ENCODE results near the gene ANP32D. TPM values are rescaled to one million over a fixed set of nuclear protein-coding genes. Genes with fewer than 3 reads are reported as not detected.
"Not testable (repeated sequence)": the region's sequence is repeated elsewhere in the genome, so short reads cannot be mapped to it uniquely, and the experiment has no call there.

ANP32D gene
- total and polyA plus RNA-seq, 9 of the 15 experiments (the other 6 are each of a cell fraction or from before 2014, with no cell fraction given): not detected

- in situ Hi-C loops (cut with MboI) (no loop called here), intact Hi-C loops (cut with micrococcal nuclease) (no loop called here)
- Histone ChIP-seq H3K36me3 (ENCODE audit: control insufficient read depth, insufficient read depth, low read length) (no peaks in the 10 kb centered on the region), H3K4me2 (ENCODE audit: insufficient read depth, low read length) (no peak overlapping the region), H3K9me1 (ENCODE audit: control insufficient read depth, insufficient read depth, low read length) (no peaks in the 10 kb centered on the region), H3K27me3 (ENCODE audit: control insufficient read depth in 2 of 2, insufficient read depth in 2 of 2, low read length in 2 of 2) (peaks cover 0 to 2% of the 10 kb centered on the region in 2 experiments; a peak in 1 of 5 replicates), H3K9ac (ENCODE audit: insufficient read depth in 1 of 2, low read depth in 2 of 2, low read length in 2 of 2) (no peak overlapping the region), H3K79me2 (ENCODE audit: control insufficient read depth, insufficient read depth, low read length) (no peaks in the 10 kb centered on the region), H2AFZ (ENCODE audit: low read depth, low read length) (no peak overlapping the region), H3K27ac (ENCODE audit: extremely low read depth, low read depth, low read length) (no peak overlapping the region), H3K4me1 (replicated peaks in 1 of 2; ENCODE audit: control insufficient read depth in 2 of 2, insufficient read depth in 2 of 2, low read length in 2 of 2) (no peaks in the 10 kb centered on the region), H4K20me1 (replicated peaks; ENCODE audit: control insufficient read depth, insufficient read depth, low read length) (no peaks in the 10 kb centered on the region), H3K9me3 (replicated peaks; ENCODE audit: control insufficient read depth, insufficient read depth, low read depth, low read length) (no peaks in the 10 kb centered on the region), H3K4me3 (no peak overlapping the region)
- no peak for TF ChIP-seq PKNOX1 (IDR thresholded peaks at IDR 0.05)
- TF ChIP-seq C11orf30 (IDR thresholded peaks at IDR 0.05; ENCODE audit: low read depth): peak; percentile 24; the same call in 1 of the 2 replicates
- TF ChIP-seq HSF4 (CRISPR knock-in tag; IDR thresholded peaks at IDR 0.05; ENCODE audit: borderline replicate concordance): no peak
- peak; percentile 56 for TF ChIP-seq ZNF316 (IDR thresholded peaks at IDR 0.05)
- TF ChIP-seq MTA3 (IDR thresholded peaks at IDR 0.05; ENCODE audit: borderline replicate concordance): no peak
- no peak for ATAC-seq
- BruUV-seq (replicated peaks): no TSS peak
- DNase-seq (ENCODE audit: extremely low read depth in 1 of 4, low spot score in 3 of 4): no peak
- POLR2A ChIA-PET: no interaction called here
- CTCF ChIA-PET (ENCODE audit: low intra/inter-chr PET ratio): no interaction called here
- 4% methylated on average over 1 of the region's 1 CpG for WGBS (ENCODE audit: insufficient coverage, low coverage, missing lambda C conversion rate)
- FAIRE-seq: no peak
These were observed 42.4 kb downstream of the ANP32D start for GRCh38 chr12:48514728-48515127.

GRCh38 chr12:48520381-48520780, 48.0 kb downstream of the ANP32D start:
- FAIRE-seq; H3K4me2 ChIP-seq (ENCODE audit: insufficient read depth, low read length); H3K4me1 ChIP-seq (replicated peaks in 1 of 2; ENCODE audit: control insufficient read depth in 2 of 2, insufficient read depth in 2 of 2, low read length in 2 of 2); H3K27ac ChIP-seq (ENCODE audit: extremely low read depth, low read depth, low read length); ATAC-seq; DNase-seq (ENCODE audit: extremely low read depth in 1 of 4, low spot score in 3 of 4); H3K4me3 ChIP-seq; CTCF ChIA-PET (ENCODE audit: low intra/inter-chr PET ratio); BruUV-seq (replicated peaks); H3K9me3 ChIP-seq (replicated peaks; ENCODE audit: control insufficient read depth, insufficient read depth, low read depth, low read length); in situ Hi-C loops (cut with MboI); intact Hi-C loops (cut with micrococcal nuclease); H3K79me2 ChIP-seq (ENCODE audit: control insufficient read depth, insufficient read depth, low read length); POLR2A ChIA-PET; H3K9me1 ChIP-seq (ENCODE audit: control insufficient read depth, insufficient read depth, low read length); H3K36me3 ChIP-seq (ENCODE audit: control insufficient read depth, insufficient read depth, low read length); H2AFZ ChIP-seq (ENCODE audit: low read depth, low read length); H4K20me1 ChIP-seq (replicated peaks; ENCODE audit: control insufficient read depth, insufficient read depth, low read length); H3K9ac ChIP-seq (ENCODE audit: insufficient read depth in 1 of 2, low read depth in 2 of 2, low read length in 2 of 2); H3K27me3 ChIP-seq (ENCODE audit: control insufficient read depth in 2 of 2, insufficient read depth in 2 of 2, low read length in 2 of 2): not testable (repeated sequence)
- 0% methylated on average over 2 of the region's 24 CpGs for WGBS (ENCODE audit: insufficient coverage, low coverage, missing lambda C conversion rate)

Other genes starting within 250 kb of the ANP32D start
- gene ZNF641, start 121.6 kb upstream of the ANP32D start, total RNA-seq (2014; rRNA removed): 11.3 and 12.2 TPM in 2 replicates
- gene ZNF641, start 121.6 kb upstream of the ANP32D start, total RNA-seq (2014; rRNA removed; fragmentation: Illumina TruSeq; extraction: Trizol): 10.5 and 12.3 TPM in 2 replicates
- 13.6 and 15.6 TPM in 2 replicates for gene ZNF641, start 121.6 kb upstream of the ANP32D start, total RNA-seq (2015; rRNA removed; fragmentation: Illumina TruSeq; extraction: Trizol)
- gene ZNF641, start 121.6 kb upstream of the ANP32D start, total RNA-seq (2021): 10.3 and 13.2 TPM in 2 replicates
- 3.4 and 9.2 TPM in 2 replicates for gene ZNF641, start 121.6 kb upstream of the ANP32D start, polyA plus RNA-seq (2011; rRNA removed)
- gene ZNF641, start 121.6 kb upstream of the ANP32D start, polyA plus RNA-seq (2014; fragmentation: Illumina TruSeq; extraction: Trizol): 8.8 and 10.8 TPM in 2 replicates
- 1 to 10 TPM; 2.5 to 3.0 TPM for gene ZNF641, start 121.6 kb upstream of the ANP32D start, polyA plus RNA-seq (2014; fragmentation: Nextera tagmentation; extraction: Ambion mirVana)
- 6.9 and 7.4 TPM in 2 replicates for gene ZNF641, start 121.6 kb upstream of the ANP32D start, polyA plus RNA-seq (2014; rRNA removed)
- gene C12orf54, start 9.9 kb downstream of the ANP32D start, total RNA-seq (2014; rRNA removed): not detected in 2 replicates
- not detected in 2 replicates for gene C12orf54, start 9.9 kb downstream of the ANP32D start, total RNA-seq (2014; rRNA removed; fragmentation: Illumina TruSeq; extraction: Trizol)
- gene C12orf54, start 9.9 kb downstream of the ANP32D start, total RNA-seq (2015; rRNA removed; fragmentation: Illumina TruSeq; extraction: Trizol): not detected in 2 replicates
- gene C12orf54, start 9.9 kb downstream of the ANP32D start, total RNA-seq (2021): not detected in 2 replicates
- gene C12orf54, start 9.9 kb downstream of the ANP32D start, polyA plus RNA-seq (2011; rRNA removed): not detected in 2 replicates
- not detected in 2 replicates for gene C12orf54, start 9.9 kb downstream of the ANP32D start, polyA plus RNA-seq (2014; fragmentation: Illumina TruSeq; extraction: Trizol)
- not detected for gene C12orf54, start 9.9 kb downstream of the ANP32D start, polyA plus RNA-seq (2014; fragmentation: Nextera tagmentation; extraction: Ambion mirVana)
- gene C12orf54, start 9.9 kb downstream of the ANP32D start, polyA plus RNA-seq (2014; rRNA removed): not detected in 2 replicates
- not detected in 2 replicates for gene OR8S1, start 53.1 kb downstream of the ANP32D start, total RNA-seq (2014; rRNA removed)
- not detected in 2 replicates for gene OR8S1, start 53.1 kb downstream of the ANP32D start, total RNA-seq (2014; rRNA removed; fragmentation: Illumina TruSeq; extraction: Trizol)
- gene OR8S1, start 53.1 kb downstream of the ANP32D start, total RNA-seq (2015; rRNA removed; fragmentation: Illumina TruSeq; extraction: Trizol): not detected in 2 replicates
- not detected in 2 replicates for gene OR8S1, start 53.1 kb downstream of the ANP32D start, total RNA-seq (2021)
- gene OR8S1, start 53.1 kb downstream of the ANP32D start, polyA plus RNA-seq (2011; rRNA removed): not detected in 2 replicates
- not detected in 2 replicates for gene OR8S1, start 53.1 kb downstream of the ANP32D start, polyA plus RNA-seq (2014; fragmentation: Illumina TruSeq; extraction: Trizol)
- not detected for gene OR8S1, start 53.1 kb downstream of the ANP32D start, polyA plus RNA-seq (2014; fragmentation: Nextera tagmentation; extraction: Ambion mirVana)
- not detected in 2 replicates for gene OR8S1, start 53.1 kb downstream of the ANP32D start, polyA plus RNA-seq (2014; rRNA removed)
- not detected in 2 replicates for gene LALBA, start 97.5 kb downstream of the ANP32D start, total RNA-seq (2014; rRNA removed)
- gene LALBA, start 97.5 kb downstream of the ANP32D start, total RNA-seq (2014; rRNA removed; fragmentation: Illumina TruSeq; extraction: Trizol): not detected in 2 replicates
- gene LALBA, start 97.5 kb downstream of the ANP32D start, total RNA-seq (2015; rRNA removed; fragmentation: Illumina TruSeq; extraction: Trizol): not detected in 2 replicates
- not detected in 2 replicates for gene LALBA, start 97.5 kb downstream of the ANP32D start, total RNA-seq (2021)
- gene LALBA, start 97.5 kb downstream of the ANP32D start, polyA plus RNA-seq (2011; rRNA removed): not detected in 2 replicates
- gene LALBA, start 97.5 kb downstream of the ANP32D start, polyA plus RNA-seq (2014; fragmentation: Illumina TruSeq; extraction: Trizol): 0.21 TPM in 1 of 2 replicates, not detected in the other
- gene LALBA, start 97.5 kb downstream of the ANP32D start, polyA plus RNA-seq (2014; fragmentation: Nextera tagmentation; extraction: Ambion mirVana): not detected
- gene LALBA, start 97.5 kb downstream of the ANP32D start, polyA plus RNA-seq (2014; rRNA removed): not detected in 2 replicates
- gene KANSL2, start 209.7 kb downstream of the ANP32D start, total RNA-seq (2014; rRNA removed): 41.1 and 43.8 TPM in 2 replicates
- gene KANSL2, start 209.7 kb downstream of the ANP32D start, total RNA-seq (2014; rRNA removed; fragmentation: Illumina TruSeq; extraction: Trizol): 65.0 and 70.3 TPM in 2 replicates
- 48.1 and 55.4 TPM in 2 replicates for gene KANSL2, start 209.7 kb downstream of the ANP32D start, total RNA-seq (2015; rRNA removed; fragmentation: Illumina TruSeq; extraction: Trizol)
- 43.6 and 44.8 TPM in 2 replicates for gene KANSL2, start 209.7 kb downstream of the ANP32D start, total RNA-seq (2021)
- 60.3 and 63.9 TPM in 2 replicates for gene KANSL2, start 209.7 kb downstream of the ANP32D start, polyA plus RNA-seq (2011; rRNA removed)
- gene KANSL2, start 209.7 kb downstream of the ANP32D start, polyA plus RNA-seq (2014; fragmentation: Illumina TruSeq; extraction: Trizol): 45.6 and 48.5 TPM in 2 replicates
- 10 to 100 TPM; 80.0 to 89.8 TPM for gene KANSL2, start 209.7 kb downstream of the ANP32D start, polyA plus RNA-seq (2014; fragmentation: Nextera tagmentation; extraction: Ambion mirVana)
- gene KANSL2, start 209.7 kb downstream of the ANP32D start, polyA plus RNA-seq (2014; rRNA removed): 51.6 and 57.6 TPM in 2 replicates
- gene CCNT1, start 244.1 kb downstream of the ANP32D start, total RNA-seq (2014; rRNA removed): 17.1 and 24.0 TPM in 2 replicates
- 51.0 and 60.3 TPM in 2 replicates for gene CCNT1, start 244.1 kb downstream of the ANP32D start, total RNA-seq (2014; rRNA removed; fragmentation: Illumina TruSeq; extraction: Trizol)
- gene CCNT1, start 244.1 kb downstream of the ANP32D start, total RNA-seq (2015; rRNA removed; fragmentation: Illumina TruSeq; extraction: Trizol): 37.6 and 39.0 TPM in 2 replicates
- 52.4 and 53.9 TPM in 2 replicates for gene CCNT1, start 244.1 kb downstream of the ANP32D start, total RNA-seq (2021)
- 44.4 and 49.7 TPM in 2 replicates for gene CCNT1, start 244.1 kb downstream of the ANP32D start, polyA plus RNA-seq (2011; rRNA removed)
- 27.1 and 33.4 TPM in 2 replicates for gene CCNT1, start 244.1 kb downstream of the ANP32D start, polyA plus RNA-seq (2014; fragmentation: Illumina TruSeq; extraction: Trizol)
- gene CCNT1, start 244.1 kb downstream of the ANP32D start, polyA plus RNA-seq (2014; fragmentation: Nextera tagmentation; extraction: Ambion mirVana): 10 to 100 TPM in 1 of 2 experiments, 1 to 10 TPM in 1; 9.7 to 10.5 TPM
- gene CCNT1, start 244.1 kb downstream of the ANP32D start, polyA plus RNA-seq (2014; rRNA removed): 18.2 and 18.5 TPM in 2 replicates